Measurements from ENCODE around the gene PSD4. TPM values are rescaled to one million over a fixed set of nuclear protein-coding genes. Genes with fewer than 3 reads are reported as not detected.

Gene PSD4
- total RNA-seq, 6 donors from 2014 or later, result 44.0 to 101 (median 60.4) TPM

GRCh38 chr2:113257516-113258264 is 83.9 kb downstream of the PSD4 start:
- 48 to 56% methylated on average over 7 of the region's 7 CpGs for WGBS, 2 donors
- no peaks in the 10 kb centered on the region for H3K27me3 ChIP-seq
- DNase-seq, result peak in 1 of 2 donors; percentile 68
- H3K27ac ChIP-seq, result peak overlapping the region in 1 of 4 donors; percentile 40
- TF ChIP-seq EP300 (IDR thresholded peaks at IDR 0.05) (peak in 1 of 4 donors; percentile 53), POLR2A (IDR thresholded peaks at IDR 0.05) (no peak), CTCF (IDR thresholded peaks at IDR 0.05) (no peak), POLR2AphosphoS5 (IDR thresholded peaks at IDR 0.05) (peak in 1 of 2 donors; percentile 21)
- H3K36me3 ChIP-seq, result no peaks in the 10 kb centered on the region
- peak in 1 of 2 donors; percentile 47 for ATAC-seq (ENCODE audit: low FRiP score in 2 of 2)
- no peak overlapping the region for H3K4me3 ChIP-seq
- no peaks in the 10 kb centered on the region for H3K9me3 ChIP-seq
- H3K4me1 ChIP-seq, result peaks cover 0 to 16% (median 10%) of the 10 kb centered on the region in 4 donors

- Histone ChIP-seq H3K27ac (peak overlapping the region in 2 of 4 donors; percentile 6 to 25), H3K4me1 (peaks cover 0 to 16% (median 10%) of the 10 kb centered on the region in 4 donors), H3K9me3 (no peaks in the 10 kb centered on the region), H3K4me3 (no peak overlapping the region), H3K27me3 (no peaks in the 10 kb centered on the region), H3K36me3 (no peaks in the 10 kb centered on the region)
- ATAC-seq (ENCODE audit: low FRiP score in 2 of 2) (no peak), DNase-seq (peak in 1 of 2 donors; percentile 52)
- TF ChIP-seq POLR2AphosphoS5 (IDR thresholded peaks at IDR 0.05), result no peak
- TF ChIP-seq EP300 (IDR thresholded peaks at IDR 0.05), result peak in 1 of 4 donors; percentile 12
- TF ChIP-seq POLR2A (IDR thresholded peaks at IDR 0.05), result no peak
- no peak for TF ChIP-seq CTCF (IDR thresholded peaks at IDR 0.05)
- WGBS, 2 donors, result 89 to 90% methylated on average over 6 of the region's 6 CpGs
Observed at GRCh38 chr2:113258471-113259147, 84.8 kb downstream of the PSD4 start.

Other genes starting within 250 kb of the PSD4 start
- gene IL36G, start 196.0 kb upstream of the PSD4 start, total RNA-seq, result not detected
- gene IL36A, start 168.5 kb upstream of the PSD4 start, total RNA-seq, result not detected
- not detected for gene IL36B, start 121.1 kb upstream of the PSD4 start, total RNA-seq
- gene IL36RN, start 114.8 kb upstream of the PSD4 start, total RNA-seq, result not detected
- not detected for gene IL1F10, start 106.0 kb upstream of the PSD4 start, total RNA-seq
- 10 to 100 TPM in 3 of 6 donors, 1 to 10 TPM in 3; 2.0 to 40.6 (median 7.9) TPM for gene IL1RN, start 46.4 kb upstream of the PSD4 start, total RNA-seq
- gene PAX8, start 105.0 kb downstream of the PSD4 start, total RNA-seq, result 1 to 10 TPM; 1.5 to 3.6 (median 2.0) TPM